ENCODE results near the gene MREG. TPM values are rescaled to one million over a fixed set of nuclear protein-coding genes. Genes with fewer than 3 reads are reported as not detected.
"Not testable (repeated sequence)": the region's sequence is repeated elsewhere in the genome, so short reads cannot be mapped to it uniquely, and the experiment has no call there.

MREG gene
- total RNA-seq, 1 donor from 2014 or later: 7.7 TPM

GRCh38 chr2:216023055-216023648, 9.8 kb upstream of the MREG start:
- DNase-seq (ENCODE audit: extremely low read depth, low read depth, low spot score): no peak

GRCh38 chr2:216021768-216022565, 8.6 kb upstream of the MREG start:
- DNase-seq (ENCODE audit: extremely low read depth, low read depth, low spot score): no peak

- no peak for DNase-seq (ENCODE audit: extremely low read depth, low read depth, low spot score)
Measured at GRCh38 chr2:216018709-216019108, 5.4 kb upstream of the MREG start.

- no peak for DNase-seq (ENCODE audit: extremely low read depth, low read depth, low spot score)
Measured at GRCh38 chr2:216017365-216017764, 4.0 kb upstream of the MREG start.

GRCh38 chr2:216016581-216016980, 3.2 kb upstream of the MREG start:
- DNase-seq (ENCODE audit: extremely low read depth, low read depth, low spot score): no peak

GRCh38 chr2:216015722-216016464, 2.5 kb upstream of the MREG start:
- no peak for DNase-seq (ENCODE audit: extremely low read depth, low read depth, low spot score)

- DNase-seq (ENCODE audit: extremely low read depth, low read depth, low spot score): no peak
Measured at GRCh38 chr2:216014986-216015385, 1.6 kb upstream of the MREG start.

GRCh38 chr2:216014006-216014405, 655 bp upstream of the MREG start:
- DNase-seq (ENCODE audit: extremely low read depth, low read depth, low spot score): no peak

- DNase-seq (ENCODE audit: extremely low read depth, low read depth, low spot score): no peak
Measured at GRCh38 chr2:216012830-216013079, 596 bp downstream of the MREG start.

GRCh38 chr2:216012133-216012829, 1.1 kb downstream of the MREG start:
- no peak for DNase-seq (ENCODE audit: extremely low read depth, low read depth, low spot score)

GRCh38 chr2:216009215-216009614, 4.1 kb downstream of the MREG start:
- not testable (repeated sequence) for DNase-seq (ENCODE audit: extremely low read depth, low read depth, low spot score)

- DNase-seq (ENCODE audit: extremely low read depth, low read depth, low spot score): no peak
Measured at GRCh38 chr2:216008387-216008786, 5.0 kb downstream of the MREG start.

GRCh38 chr2:216006164-216006663, 7.1 kb downstream of the MREG start:
- DNase-seq (ENCODE audit: extremely low read depth, low read depth, low spot score): no peak

- DNase-seq (ENCODE audit: extremely low read depth, low read depth, low spot score): no peak
Measured at GRCh38 chr2:216004697-216005283, 8.6 kb downstream of the MREG start.

GRCh38 chr2:216003876-216004696, 9.3 kb downstream of the MREG start:
- DNase-seq (ENCODE audit: extremely low read depth, low read depth, low spot score): no peak

- no peak for DNase-seq (ENCODE audit: extremely low read depth, low read depth, low spot score)
Measured at GRCh38 chr2:216002693-216003092, 10.7 kb downstream of the MREG start.

GRCh38 chr2:216002101-216002678, 11.2 kb downstream of the MREG start:
- no peak for DNase-seq (ENCODE audit: extremely low read depth, low read depth, low spot score)

GRCh38 chr2:216001216-216002100, 11.9 kb downstream of the MREG start:
- DNase-seq (ENCODE audit: extremely low read depth, low read depth, low spot score): no peak

GRCh38 chr2:215998636-215999035, 14.7 kb downstream of the MREG start:
- DNase-seq (ENCODE audit: extremely low read depth, low read depth, low spot score): no peak

All from glomerular endothelial cell (primary cell).